ENCODE data around the gene TMEM121B.

Gene TMEM121B

DNA sequence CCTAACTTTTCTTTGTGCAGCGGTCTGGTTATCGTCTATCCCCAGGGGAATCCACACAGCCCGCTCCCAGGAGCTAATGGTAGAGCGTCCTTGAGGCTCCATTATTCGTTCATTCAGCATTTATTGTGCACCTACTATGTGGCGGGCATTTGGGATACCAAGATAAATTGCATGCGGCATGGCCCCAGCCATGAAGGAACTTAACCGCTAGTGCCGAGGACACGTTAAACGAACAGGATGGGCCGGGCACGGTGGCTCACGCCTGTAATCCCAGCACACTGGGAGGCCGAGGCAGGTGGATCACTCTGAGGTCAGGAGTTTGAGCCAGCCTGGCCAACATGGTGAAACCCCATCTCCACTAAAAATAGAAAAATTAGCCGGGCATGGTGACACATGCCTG, 11.2 kb downstream of the TMEM121B start:
- DNase-seq, result no peak

GRCh38 chr22:17109113-17109865, 11.9 kb downstream of the TMEM121B start:
- no peak for DNase-seq

GRCh38 chr22:17108256-17109112, 12.7 kb downstream of the TMEM121B start:
- DNase-seq, result no peak

GRCh38 chr22:17107547-17107810, 13.7 kb downstream of the TMEM121B start:
- no peak for DNase-seq

DNA sequence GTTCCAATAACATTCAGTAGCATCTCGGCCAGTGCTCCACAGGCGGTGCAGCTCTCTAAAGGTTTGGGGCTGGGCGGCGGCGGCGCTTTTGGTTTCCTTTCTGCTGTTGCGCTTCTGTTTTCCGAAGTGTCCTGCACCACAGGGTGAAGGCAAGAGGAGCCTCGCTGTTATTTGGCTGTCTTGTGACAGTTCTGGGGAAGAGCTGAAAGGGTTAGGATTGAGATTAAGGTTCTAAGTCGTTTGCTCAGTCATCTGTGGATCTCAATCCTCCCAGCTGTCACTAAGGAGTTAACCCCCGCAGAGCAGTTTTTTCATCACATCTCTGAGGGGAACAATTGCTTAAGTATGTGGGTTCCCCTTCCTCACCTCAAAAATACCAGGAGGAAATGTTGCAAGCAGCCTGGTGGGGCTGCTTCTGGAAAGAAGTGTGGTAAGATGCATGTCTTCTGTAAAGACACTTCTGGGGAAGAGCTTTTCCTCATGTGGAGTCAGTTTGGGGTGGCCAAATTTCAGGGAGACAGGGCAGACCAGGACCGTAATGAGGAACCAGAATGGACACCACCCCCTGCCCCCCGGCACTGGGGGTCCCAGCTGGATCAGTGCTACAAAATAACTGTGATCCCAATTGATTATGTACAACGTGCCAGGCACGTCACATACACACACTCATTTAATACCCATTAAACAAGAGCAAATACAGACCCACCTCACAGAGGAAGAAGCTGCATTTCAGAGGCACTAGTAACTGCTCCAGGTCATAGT, 14.2 kb downstream of the TMEM121B start:
- DNase-seq, result peak; percentile 51

GRCh38 chr22:17106161-17106784, 14.9 kb downstream of the TMEM121B start:
- peak; percentile 21 for DNase-seq

DNA sequence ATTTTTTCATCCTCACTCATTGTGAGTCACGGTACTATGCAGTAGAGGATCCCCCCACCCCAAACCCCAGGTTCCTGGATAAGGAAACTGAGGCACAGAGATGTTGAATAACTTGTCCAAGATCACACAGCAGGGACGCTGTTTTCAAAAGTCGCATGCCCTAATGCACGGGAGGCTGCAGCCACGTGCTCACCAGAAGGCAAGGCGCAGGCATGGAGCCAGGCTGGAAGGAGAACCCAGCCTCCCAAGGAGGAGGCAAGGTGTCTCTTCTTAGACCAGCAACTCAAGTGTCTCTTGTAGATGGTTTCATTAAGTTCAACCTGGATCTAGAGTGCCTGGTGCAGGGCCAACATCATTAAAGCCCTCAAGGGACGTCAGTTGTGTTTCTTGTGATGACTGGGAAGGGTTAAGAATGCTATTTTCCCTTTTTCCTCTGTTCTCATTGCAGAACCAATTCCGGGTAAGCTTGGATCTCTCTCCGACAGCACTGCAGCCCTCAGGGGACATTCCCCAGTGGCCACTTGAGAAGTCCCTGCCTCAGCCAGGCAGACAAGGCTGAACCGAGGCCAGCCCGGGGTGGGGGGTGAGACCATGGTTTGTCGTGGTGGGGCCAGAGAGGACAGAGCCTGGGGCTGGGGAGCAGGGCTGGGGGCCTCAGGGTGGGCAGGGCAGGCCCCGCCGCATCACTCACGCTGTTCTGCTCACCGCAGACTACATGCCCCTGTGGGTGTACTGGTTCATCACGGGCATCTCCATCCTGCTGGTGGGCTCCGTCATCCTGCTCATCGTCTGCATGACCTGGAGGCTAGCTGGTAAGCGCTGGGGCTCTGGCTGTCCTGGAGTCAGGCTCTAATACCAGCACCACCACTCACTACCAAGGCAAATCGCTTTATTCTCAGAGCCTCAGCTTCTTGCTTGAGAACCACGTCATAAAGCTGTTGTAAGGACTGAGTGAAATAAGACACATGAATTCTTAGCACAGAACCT, 15.7 kb downstream of the TMEM121B start:
- DNase-seq, result peak; percentile 31

DNA sequence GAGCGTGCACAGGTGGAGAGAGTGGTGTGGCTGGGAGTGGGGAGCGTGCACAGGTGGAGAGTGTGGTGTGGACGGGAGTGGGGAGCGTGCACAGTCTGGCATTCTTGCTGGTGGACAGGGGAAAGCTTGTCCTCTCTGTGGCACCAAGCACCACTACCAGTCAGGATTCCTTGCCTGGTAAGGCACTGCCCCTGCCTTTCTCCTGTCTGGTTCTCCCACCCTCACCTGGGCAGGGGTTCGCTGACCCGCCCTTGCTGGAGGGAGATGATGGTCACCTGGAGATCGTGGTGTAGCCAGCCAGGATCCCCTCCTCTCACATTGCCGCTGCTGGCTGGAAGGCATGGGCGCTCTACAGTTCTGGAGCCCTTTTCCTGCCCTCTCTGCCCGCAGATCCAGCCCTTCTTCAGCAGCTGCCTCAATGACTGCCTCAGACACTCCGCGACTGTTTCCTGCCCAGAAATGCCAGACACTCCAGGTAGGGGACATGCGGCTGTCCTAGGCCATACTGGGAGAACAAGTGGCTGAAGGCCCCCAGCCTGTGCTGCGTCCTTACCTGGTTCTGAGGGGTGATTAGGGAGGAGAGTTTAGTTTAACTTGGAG, 16.7 kb downstream of the TMEM121B start:
- DNase-seq, result peak; percentile 53

- no peak for DNase-seq
Observed at GRCh38 chr22:17103351-17103750, 17.8 kb downstream of the TMEM121B start.

- peak; percentile 38 for DNase-seq
Observed at GRCh38 chr22:17102297-17102667, 18.9 kb downstream of the TMEM121B start.

DNA sequence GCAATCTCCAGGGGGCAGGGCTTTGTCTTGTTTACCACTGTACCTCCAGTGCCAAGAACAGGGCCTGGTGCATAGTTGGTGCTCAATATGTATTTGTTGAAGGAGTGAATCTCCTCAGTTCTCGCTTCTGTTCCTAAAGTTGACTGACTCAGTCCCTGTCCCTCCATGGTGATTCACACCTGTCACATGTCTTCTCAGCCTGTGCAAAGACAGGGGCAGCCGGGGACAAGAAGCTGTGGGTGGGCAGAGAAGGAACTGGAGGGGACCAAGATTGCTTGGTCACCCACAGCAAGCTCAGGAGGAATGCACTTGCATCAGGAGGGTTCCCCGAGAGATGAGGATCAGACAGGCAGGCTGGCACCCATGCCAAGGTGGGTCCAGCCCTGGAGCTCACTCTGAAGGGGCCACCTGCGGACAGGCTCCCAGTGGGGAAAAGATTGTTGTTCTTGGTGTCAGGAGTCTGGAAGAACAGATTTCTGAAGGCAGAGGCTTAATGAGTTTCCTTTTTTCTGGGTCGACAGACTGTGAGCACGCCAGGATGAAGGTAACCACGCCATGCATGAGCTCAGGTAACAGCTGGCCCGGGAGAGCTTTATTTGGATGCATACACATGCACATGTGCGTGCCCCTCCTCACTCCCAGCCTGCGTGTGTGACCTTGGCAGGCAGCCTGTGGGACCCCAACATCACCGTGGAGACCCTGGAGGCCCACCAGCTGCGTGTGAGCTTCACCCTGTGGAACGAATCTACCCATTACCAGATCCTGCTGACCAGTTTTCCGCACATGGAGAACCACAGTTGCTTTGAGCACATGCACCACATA, 19.5 kb downstream of the TMEM121B start:
- DNase-seq, result no peak

DNA sequence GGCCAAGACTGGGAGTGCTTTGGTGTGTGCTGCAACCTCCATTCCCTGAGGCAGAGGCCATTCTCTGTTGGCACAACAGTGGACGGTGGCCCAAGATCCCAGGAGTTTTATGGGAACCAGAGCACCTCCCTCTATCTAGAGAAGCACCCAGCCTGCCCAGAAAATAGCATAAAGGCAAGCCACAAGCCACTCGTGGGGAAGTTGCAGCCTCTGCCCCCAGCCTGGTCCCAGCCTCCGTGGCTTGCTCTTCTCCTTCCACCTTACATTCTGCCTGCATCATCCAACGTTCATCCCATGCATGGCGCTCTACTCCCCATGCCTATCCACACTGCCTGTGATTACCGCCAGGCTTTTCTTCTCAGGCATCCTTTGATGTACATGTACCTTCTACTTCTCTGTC, 20.5 kb downstream of the TMEM121B start:
- no peak for DNase-seq

- DNase-seq, result no peak
Observed at GRCh38 chr22:17098379-17098819, 22.8 kb downstream of the TMEM121B start.

DNA sequence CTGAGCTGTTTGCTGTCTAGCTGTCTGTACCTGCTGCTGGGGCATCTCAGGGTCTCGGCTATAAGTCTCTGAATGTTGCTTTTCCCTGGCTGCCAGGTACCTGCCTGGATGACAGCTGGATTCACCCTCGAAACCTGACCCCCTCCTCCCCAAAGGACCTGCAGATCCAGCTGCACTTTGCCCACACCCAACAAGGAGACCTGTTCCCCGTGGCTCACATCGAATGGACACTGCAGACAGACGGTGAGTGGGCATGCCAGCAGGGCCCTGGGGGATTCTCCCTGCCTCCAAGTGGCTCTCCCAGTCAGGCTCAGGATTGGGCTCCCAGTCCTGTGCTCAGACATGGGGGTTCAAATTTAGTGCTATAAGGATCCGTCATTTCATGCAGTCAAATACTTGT, 23.5 kb downstream of the TMEM121B start:
- peak; percentile 44 for DNase-seq

DNA sequence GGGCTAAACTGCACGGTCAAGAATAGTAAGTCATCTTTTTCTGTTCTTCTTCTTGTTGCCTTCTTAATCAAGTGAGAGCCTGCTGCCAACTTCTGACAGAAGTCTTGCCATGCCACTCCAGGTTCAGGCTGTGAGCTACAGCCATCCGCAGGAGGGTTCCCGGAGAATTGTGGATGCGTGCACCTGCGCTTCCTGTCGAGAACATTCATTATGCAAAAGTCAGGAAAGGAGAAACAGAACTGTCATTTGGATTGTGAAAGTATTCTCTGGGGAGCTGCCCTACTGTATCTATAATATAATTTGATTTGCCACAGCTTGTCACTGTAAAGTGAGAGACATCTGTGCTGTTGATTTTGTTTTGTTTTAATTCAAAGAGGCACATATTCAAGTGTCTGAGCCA, 24.1 kb downstream of the TMEM121B start:
- DNase-seq, result peak; percentile 48

- DNase-seq, result no peak
Observed at GRCh38 chr22:17096071-17096470, 25.1 kb downstream of the TMEM121B start.

GRCh38 chr22:17095538-17095937, 25.6 kb downstream of the TMEM121B start:
- peak; percentile 30 for DNase-seq

DNA sequence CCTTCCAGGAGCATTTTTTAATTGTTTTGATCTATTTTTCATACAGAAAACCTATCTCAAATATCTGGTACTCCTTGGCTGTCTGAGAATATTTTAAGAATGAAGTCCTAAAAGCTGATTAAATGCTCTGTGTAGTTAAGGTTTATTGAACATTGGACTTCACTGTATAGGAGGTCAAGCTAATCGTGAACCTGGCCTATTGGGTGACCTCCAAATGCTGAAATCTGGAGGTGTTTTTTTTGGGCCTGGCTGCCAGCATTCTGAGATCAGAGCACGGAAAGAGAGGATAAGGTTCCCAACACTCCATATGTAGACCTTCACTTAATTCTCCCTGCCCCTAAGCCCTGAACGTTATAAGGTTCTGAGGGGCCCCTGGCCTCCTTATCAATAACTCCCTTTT, 28.1 kb downstream of the TMEM121B start:
- DNase-seq, result no peak

GRCh38 chr22:17091851-17092250, 29.3 kb downstream of the TMEM121B start:
- peak; percentile 13 for DNase-seq

- DNase-seq, result no peak
Observed at GRCh38 chr22:17090550-17090949, 30.6 kb downstream of the TMEM121B start.
